HepG2 (cell line): ENCODE results near the gene INO80B. TPM values are rescaled to one million over a fixed set of nuclear protein-coding genes. Genes with fewer than 3 reads are reported as not detected.

ENCODE experiments used
- ATF7-NPFF ChIP-seq: sonication (generic); formaldehyde crosslinking; IDR thresholded peaks from 2 replicates; pipeline ENCODE4 v1.8.1; 2023; ENCODE audit warnings: mild to moderate bottlenecking, low read depth, missing genetic modification reagents, moderate library complexity
- CBX1 ChIP-seq: IDR thresholded peaks from one replicate; pipeline ENCODE4 v1.6.1; 2016; ENCODE audit warnings: antibody characterized with exemption, low read depth
- FLYWCH1 ChIP-seq: sonication (generic); formaldehyde crosslinking; IDR thresholded peaks from 2 replicates; pipeline ENCODE4 v1.8.1; 2023; ENCODE audit warnings: mild to moderate bottlenecking, missing genetic modification reagents
- HBP1 ChIP-seq: IDR thresholded peaks from 2 replicates; pipeline ENCODE4 v1.6.1; 2016; ENCODE audit warnings: low read depth, control low read depth
- HDAC6 ChIP-seq: fragments of 200-600 bp; sonication (generic); IDR thresholded peaks from 2 replicates; pipeline ENCODE4 v1.7.0; 2017; ENCODE audit warnings: mild to moderate bottlenecking, antibody characterized with exemption, low read length, low read depth
- HNRNPK ChIP-seq: fragments of 200-400 bp; formaldehyde crosslinking; IDR thresholded peaks from 2 replicates; pipeline ENCODE4 v1.6.1; 2018; ENCODE audit warnings: low read length, low read depth, moderate library complexity, mild to moderate bottlenecking; ENCODE audit not compliant: poor library complexity, severe bottlenecking
- HNRNPLL ChIP-seq: fragments of 200-400 bp; formaldehyde crosslinking; IDR thresholded peaks from 2 replicates; pipeline ENCODE4 v1.6.1; 2017; ENCODE audit warnings: mild to moderate bottlenecking, low read depth, low read length; ENCODE audit not compliant: poor library complexity, severe bottlenecking
- MED1 ChIP-seq: sonication (generic); formaldehyde crosslinking; IDR thresholded peaks from 2 replicates; pipeline ENCODE4 v1.4.0; 2020; ENCODE audit warnings: missing genetic modification reagents
- MXI1 ChIP-seq: IDR thresholded peaks from 3 replicates; pipeline ENCODE4 v1.6.1; 2012; ENCODE audit warnings: low read depth, low read length, inconsistent platforms, borderline replicate concordance
- NFKB2 ChIP-seq: sonication (generic); formaldehyde crosslinking; IDR thresholded peaks from 2 replicates; pipeline ENCODE4 v1.4.0; 2020; ENCODE audit warnings: missing genetic modification reagents, borderline replicate concordance
- PHF21A ChIP-seq: sonication (generic); formaldehyde crosslinking; IDR thresholded peaks from 2 replicates; pipeline ENCODE4 v1.5.0; 2020; ENCODE audit warnings: mild to moderate bottlenecking, missing genetic modification reagents
- ZNF446 ChIP-seq: sonication (generic); formaldehyde crosslinking; IDR thresholded peaks from 2 replicates; pipeline ENCODE4 v1.5.0; 2020; ENCODE audit warnings: mild to moderate bottlenecking, missing genetic modification reagents
- ZNF543 ChIP-seq: sonication (generic); formaldehyde crosslinking; IDR thresholded peaks from 2 replicates; pipeline ENCODE4 v1.4.0; 2020; ENCODE audit warnings: mild to moderate bottlenecking, missing genetic modification reagents
- ZNF672 ChIP-seq: sonication (generic); formaldehyde crosslinking; IDR thresholded peaks from 2 replicates; pipeline ENCODE4 v1.8.1; 2022; ENCODE audit warnings: missing genetic modification reagents
- ZNF674 ChIP-seq: sonication (generic); formaldehyde crosslinking; IDR thresholded peaks from 2 replicates; pipeline ENCODE4 v1.5.0; 2020; ENCODE audit warnings: low read depth, mild to moderate bottlenecking, missing genetic modification reagents
- ZNF7 ChIP-seq: IDR thresholded peaks from 2 replicates; pipeline ENCODE4 v1.6.1; 2016; ENCODE audit warnings: missing biosample characterization, missing genetic modification reagents
- ZNF75D ChIP-seq: sonication (generic); formaldehyde crosslinking; IDR thresholded peaks from 2 replicates; pipeline ENCODE4 v1.8.1; 2023; ENCODE audit warnings: missing genetic modification reagents, mild to moderate bottlenecking, borderline replicate concordance
- ZNF780A ChIP-seq: sonication (generic); formaldehyde crosslinking; IDR thresholded peaks from 2 replicates; pipeline ENCODE4 v1.8.0; 2022; ENCODE audit warnings: mild to moderate bottlenecking, missing genetic modification reagents, moderate library complexity
- ZUFSP ChIP-seq: sonication (generic); formaldehyde crosslinking; IDR thresholded peaks from 2 replicates; pipeline ENCODE4 v1.9.0; 2021; ENCODE audit warnings: missing genetic modification reagents, mild to moderate bottlenecking, borderline replicate concordance
- polyA plus RNA-seq, 8 experiments: library from polyadenylated mRNA; depleted of rRNA in 3 of 8; stranded (reverse) in 7 of 8; unstranded in 1 of 8; fragments of >200 nt; fragmentation: Illumina TruSeq in 4 of 8; extraction: Trizol in 4 of 8; gene quantifications; 2 replicates each; pipeline versions ENCODE4 v1.2.1 to v1.2.3, GENCODE V29; 2011 to 2016; ENCODE audit warnings: low read depth in 4 of 8, missing spikeins in 1 of 8, mixed read lengths in 1 of 8; ENCODE audit not compliant: insufficient read depth in 1 of 8
- total RNA-seq, 5 experiments: library from RNA; depleted of rRNA; stranded (reverse); fragments of >200 nt; fragmentation: Illumina TruSeq; extraction: Trizol; gene quantifications; 2 replicates each; pipeline ENCODE4 v1.2.3, GENCODE V29; 2016; ENCODE audit warnings: low read depth in 1 of 5
- TF ChIP-seq, protein P1 (sequence below): sonication (generic); formaldehyde crosslinking; IDR thresholded peaks from 2 replicates; pipeline ENCODE4 v1.9.0; 2022; ENCODE audit warnings: low read depth, missing genetic modification reagents

Gene INO80B
- total and polyA plus RNA-seq, 2 of the 13 experiments (the other 11 are each of a cell fraction or from before 2014, with no cell fraction given): 6.2 to 14.5 TPM

DNA sequence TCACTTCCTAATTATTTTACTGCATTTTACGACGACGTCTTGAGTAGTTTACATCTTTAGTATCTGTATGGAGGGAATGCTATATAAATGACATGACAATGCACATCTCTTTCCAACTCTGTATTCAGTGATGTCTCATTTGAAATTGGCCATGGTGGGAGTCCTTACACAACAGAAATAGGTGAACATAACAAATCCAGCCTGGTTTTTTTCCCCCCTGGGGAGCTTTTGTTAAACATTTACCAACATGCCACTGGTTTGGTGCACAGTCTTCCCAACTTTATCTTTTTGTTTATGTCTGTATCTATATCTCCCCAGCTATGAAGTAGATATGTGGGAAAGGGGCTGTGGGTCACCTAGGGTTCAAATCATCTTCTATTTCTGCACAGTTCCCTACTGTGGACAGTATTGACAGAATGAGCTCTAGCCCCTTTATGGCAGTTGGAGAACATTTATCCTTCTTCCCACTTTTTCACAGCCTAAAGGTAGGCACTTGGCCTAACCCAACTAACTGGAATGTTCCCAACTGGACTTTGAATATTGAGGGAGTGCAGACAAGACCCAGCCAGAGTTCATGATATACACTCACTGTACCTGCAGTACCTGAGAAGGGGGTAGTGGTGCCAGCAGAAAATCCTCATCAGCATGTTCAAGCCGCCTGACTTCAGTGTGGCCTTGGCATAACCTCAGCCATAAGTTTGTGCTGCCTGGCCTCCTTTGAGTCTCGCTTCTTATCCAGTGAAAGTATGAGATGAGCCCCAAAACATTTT, 7.5 kb upstream of the INO80B start (continued):
- TF ChIP-seq HBP1 (CRISPR knock-in tag): no peak; the same call in 1 of the 2 replicates
- TF ChIP-seq CBX1: no peak
- TF ChIP-seq PHF21A (CRISPR knock-in tag): peak; percentile 77
- TF ChIP-seq ZNF674 (CRISPR knock-in tag): no peak
- no peak for TF ChIP-seq ZNF780A (CRISPR knock-in tag)
- TF ChIP-seq ZNF7: no peak
- TF ChIP-seq HNRNPLL: no peak
- TF ChIP-seq ZNF543 (CRISPR knock-in tag): no peak
- no peak for TF ChIP-seq ZNF446
- TF ChIP-seq HNRNPK: no peak
- no peak for TF ChIP-seq ZNF672 (CRISPR knock-in tag)
- TF ChIP-seq FLYWCH1: no peak
- no peak for TF ChIP-seq ZUFSP
- no peak for TF ChIP-seq ATF7-NPFF (CRISPR knock-in tag)
- no peak for TF ChIP-seq ZNF75D
- TF ChIP-seq, protein P1, sequence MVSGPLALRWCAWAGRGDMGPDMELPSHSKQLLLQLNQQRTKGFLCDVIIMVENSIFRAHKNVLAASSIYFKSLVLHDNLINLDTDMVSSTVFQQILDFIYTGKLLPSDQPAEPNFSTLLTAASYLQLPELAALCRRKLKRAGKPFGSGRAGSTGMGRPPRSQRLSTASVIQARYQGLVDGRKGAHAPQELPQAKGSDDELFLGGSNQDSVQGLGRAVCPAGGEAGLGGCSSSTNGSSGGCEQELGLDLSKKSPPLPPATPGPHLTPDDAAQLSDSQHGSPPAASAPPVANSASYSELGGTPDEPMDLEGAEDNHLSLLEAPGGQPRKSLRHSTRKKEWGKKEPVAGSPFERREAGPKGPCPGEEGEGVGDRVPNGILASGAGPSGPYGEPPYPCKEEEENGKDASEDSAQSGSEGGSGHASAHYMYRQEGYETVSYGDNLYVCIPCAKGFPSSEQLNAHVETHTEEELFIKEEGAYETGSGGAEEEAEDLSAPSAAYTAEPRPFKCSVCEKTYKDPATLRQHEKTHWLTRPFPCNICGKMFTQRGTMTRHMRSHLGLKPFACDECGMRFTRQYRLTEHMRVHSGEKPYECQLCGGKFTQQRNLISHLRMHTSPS: peak; percentile 42; the same call in 1 of the 2 replicates
- no peak for TF ChIP-seq MXI1
- no peak for TF ChIP-seq NFKB2
- no peak for TF ChIP-seq HDAC6
- peak; percentile 50; the same call in 1 of the 2 replicates for TF ChIP-seq MED1 (CRISPR knock-in tag)
